ENCODE data around the gene CDS2. TPM values are rescaled to one million over a fixed set of nuclear protein-coding genes. Genes with fewer than 3 reads are reported as not detected.

Gene CDS2
- total and polyA plus RNA-seq, 2 of the 13 experiments (the other 11 are each of a cell fraction or from before 2014, with no cell fraction given): 81.3 to 153 TPM

GRCh38 chr20:5211803-5212714 is 85.3 kb downstream of the CDS2 start (continued):
- TF ChIP-seq ETV5 (CRISPR knock-in tag; IDR thresholded peaks at IDR 0.05; ENCODE audit: borderline replicate concordance): peak; percentile 47; the same call in 1 of the 2 replicates
- TF ChIP-seq SNRNP70 (IDR thresholded peaks at IDR 0.05; ENCODE audit: low read depth, low read length): no peak
- peak; percentile 83 for TF ChIP-seq ARID5B (CRISPR knock-in tag; IDR thresholded peaks at IDR 0.05)
- peak; percentile 84 for TF ChIP-seq HDAC2 (CRISPR knock-in tag; IDR thresholded peaks at IDR 0.05)
- TF ChIP-seq ZNF280D (CRISPR knock-in tag; IDR thresholded peaks at IDR 0.05): peak; percentile 74; the same call in 1 of the 2 replicates
- peak; percentile 51; the same call in 1 of the 2 replicates for TF ChIP-seq ZNF782 (CRISPR knock-in tag; IDR thresholded peaks at IDR 0.05; ENCODE audit: borderline replicate concordance)
- peak; percentile 79; the same call in 1 of the 2 replicates for TF ChIP-seq MAX (IDR thresholded peaks at IDR 0.05)
- TF ChIP-seq HNF4A (CRISPR knock-in tag; IDR thresholded peaks at IDR 0.05): peak; percentile 100
- TF ChIP-seq ZNF616 (CRISPR knock-in tag; IDR thresholded peaks at IDR 0.05; ENCODE audit: low read depth): no peak
- TF ChIP-seq YEATS4 (CRISPR knock-in tag; IDR thresholded peaks at IDR 0.05; ENCODE audit: borderline replicate concordance): peak; percentile 54
- no peak for TF ChIP-seq FUBP1 (CRISPR knock-in tag; IDR thresholded peaks at IDR 0.05; ENCODE audit: borderline replicate concordance)
- 0 out of 2 replicates have a peak, but pooled peaks have one; percentile 8 for TF ChIP-seq STAG1 (CRISPR knock-in tag; IDR thresholded peaks at IDR 0.05)
- TF ChIP-seq ZBTB7A (CRISPR knock-in tag; IDR thresholded peaks at IDR 0.05): peak; percentile 64; the same call in 1 of the 2 replicates
- TF ChIP-seq HBP1 (CRISPR knock-in tag; IDR thresholded peaks at IDR 0.05; ENCODE audit: low read depth): peak; percentile 63; the same call in 1 of the 2 replicates
- TF ChIP-seq ZNF678 (CRISPR knock-in tag; IDR thresholded peaks at IDR 0.05): no peak
- peak; percentile 99 for TF ChIP-seq ZNF644 (CRISPR knock-in tag; IDR thresholded peaks at IDR 0.05; ENCODE audit: low read depth)
- TF ChIP-seq SALL1 (CRISPR knock-in tag; IDR thresholded peaks at IDR 0.05): peak; percentile 93
- peak; percentile 60; the same call in 1 of the 2 replicates for TF ChIP-seq MYC (CRISPR knock-in tag; IDR thresholded peaks at IDR 0.05; ENCODE audit: borderline replicate concordance)

Measured in HepG2 (cell line).